Measurements from ENCODE around the gene CHD9. TPM values are rescaled to one million over a fixed set of nuclear protein-coding genes. Genes with fewer than 3 reads are reported as not detected.

Gene CHD9
- total RNA-seq, 1 donor from 2014 or later: 77.4 TPM

DNA sequence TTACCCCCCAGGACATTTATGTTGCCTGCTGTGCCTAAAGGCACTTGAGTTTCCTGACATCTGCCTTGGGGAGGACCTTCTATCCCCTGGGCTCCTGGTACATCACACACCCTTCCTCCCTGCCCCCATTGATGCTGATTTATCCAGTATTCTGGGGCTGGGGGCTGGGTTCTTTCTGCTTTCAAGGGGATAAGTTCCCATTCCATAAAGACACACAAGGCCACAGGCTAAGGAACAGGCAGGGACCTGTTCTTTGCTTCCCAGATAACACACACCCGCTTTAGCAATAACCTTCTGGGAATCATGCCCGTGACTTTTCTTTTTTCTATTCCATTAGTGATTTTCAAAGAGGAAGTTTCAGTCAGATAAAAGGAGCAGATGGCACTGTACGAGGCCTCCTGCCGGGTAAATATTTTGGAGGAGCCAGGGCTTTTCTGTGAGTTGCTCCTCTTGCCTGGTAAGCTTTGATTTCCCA is 30.6 kb downstream of the CHD9 start:
- H3K4me3 Mint-ChIP-seq (ENCODE audit: unreplicated experiment): peak overlapping the region; percentile 4
- H3K27ac ChIP-seq (ENCODE audit: low read depth, low read length): no peak overlapping the region

DNA sequence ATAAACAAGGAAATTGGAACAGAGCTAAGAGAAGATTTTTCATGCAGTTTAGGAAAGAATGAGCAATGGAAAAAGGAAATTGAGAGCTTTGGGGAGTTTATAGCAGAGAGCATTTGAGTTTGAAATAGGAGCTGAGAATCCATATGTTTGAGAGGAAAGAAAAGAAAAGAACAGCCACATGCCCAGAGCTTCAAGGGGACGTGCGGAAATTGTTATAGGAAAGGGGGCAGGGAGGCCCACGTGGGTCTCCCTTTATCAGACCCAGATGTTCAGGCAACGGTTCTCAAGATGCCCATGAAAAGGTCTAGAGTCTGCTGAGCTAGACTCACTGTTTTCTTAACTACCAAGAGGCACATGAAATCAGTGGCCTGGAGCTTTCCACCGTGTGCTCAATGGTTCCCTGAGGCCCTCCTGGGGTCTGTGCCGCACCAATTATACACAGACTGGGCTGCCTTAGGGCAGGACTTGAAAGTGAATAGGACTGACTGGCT is 31.2 kb downstream of the CHD9 start:
- Histone ChIP-seq H3K27me3 (ENCODE audit: insufficient read depth, low read length) (no peaks in the 10 kb centered on the region), H3K27ac (ENCODE audit: low read depth, low read length) (no peak overlapping the region), H3K4me3 (ENCODE audit: insufficient read depth, low read depth, low read length) (no peak overlapping the region), H3K79me2 (ENCODE audit: insufficient read depth, low read length) (peaks cover 12% of the 10 kb centered on the region), H4K20me1 (ENCODE audit: insufficient read depth, low read length) (no peaks in the 10 kb centered on the region), H2AFZ (ENCODE audit: low read depth, low read length) (no peak overlapping the region), H3K9ac (ENCODE audit: low read length) (no peak overlapping the region), H3K36me3 (ENCODE audit: insufficient read depth, low read length) (no peaks in the 10 kb centered on the region), H3K4me1 (ENCODE audit: insufficient read depth, low read length) (peaks cover 43% of the 10 kb centered on the region), H3K4me2 (ENCODE audit: low read length) (peak overlapping the region; percentile 23), H3K9me3 (ENCODE audit: insufficient read depth, low read depth, low read length) (no peaks in the 10 kb centered on the region)
- no peak for DNase-seq (ENCODE audit: low read depth)
- TF ChIP-seq EZH2 (IDR thresholded peaks at IDR 0.05; ENCODE audit: insufficient read depth, low read length): no peak
- no peak for TF ChIP-seq CTCF (IDR thresholded peaks at IDR 0.05; ENCODE audit: insufficient read depth, low read depth, low read length)
- H3K27me3 Mint-ChIP-seq (ENCODE audit: low read depth, unreplicated experiment): no peaks in the 10 kb centered on the region
- peaks cover 44% of the 10 kb centered on the region for H3K4me1 Mint-ChIP-seq (ENCODE audit: low read depth, unreplicated experiment)
- peaks cover 11% of the 10 kb centered on the region for H3K36me3 Mint-ChIP-seq (ENCODE audit: low read depth, unreplicated experiment)
- H3K9me3 Mint-ChIP-seq (ENCODE audit: unreplicated experiment): no peaks in the 10 kb centered on the region
- H3K4me3 Mint-ChIP-seq (ENCODE audit: unreplicated experiment): peak overlapping the region; percentile 4
- FAIRE-seq: no peak
- H3K27ac Mint-ChIP-seq (ENCODE audit: unreplicated experiment): no peak overlapping the region

More for the DNA sequence above, 30.6 kb downstream of the CHD9 start:
- H3K4me1 Mint-ChIP-seq (ENCODE audit: low read depth, unreplicated experiment): peaks cover 44% of the 10 kb centered on the region
- no peak overlapping the region for H3K4me3 ChIP-seq (ENCODE audit: insufficient read depth, low read depth, low read length)
- no peaks in the 10 kb centered on the region for H3K27me3 ChIP-seq (ENCODE audit: insufficient read depth, low read length)
- no peak overlapping the region for H2AFZ ChIP-seq (ENCODE audit: low read depth, low read length)
- no peaks in the 10 kb centered on the region for H4K20me1 ChIP-seq (ENCODE audit: insufficient read depth, low read length)
- no peak overlapping the region for H3K9ac ChIP-seq (ENCODE audit: low read length)
- H3K4me2 ChIP-seq (ENCODE audit: low read length): peak overlapping the region; percentile 23
- H3K79me2 ChIP-seq (ENCODE audit: insufficient read depth, low read length): peaks cover 12% of the 10 kb centered on the region
- TF ChIP-seq EZH2 (IDR thresholded peaks at IDR 0.05; ENCODE audit: insufficient read depth, low read length): no peak
- TF ChIP-seq CTCF (IDR thresholded peaks at IDR 0.05; ENCODE audit: insufficient read depth, low read depth, low read length): no peak
- no peaks in the 10 kb centered on the region for H3K9me3 ChIP-seq (ENCODE audit: insufficient read depth, low read depth, low read length)
- no peaks in the 10 kb centered on the region for H3K36me3 ChIP-seq (ENCODE audit: insufficient read depth, low read length)
- H3K4me1 ChIP-seq (ENCODE audit: insufficient read depth, low read length): peaks cover 41% of the 10 kb centered on the region
- no peak for FAIRE-seq
- H3K27me3 Mint-ChIP-seq (ENCODE audit: low read depth, unreplicated experiment): no peaks in the 10 kb centered on the region
- H3K9me3 Mint-ChIP-seq (ENCODE audit: unreplicated experiment): no peaks in the 10 kb centered on the region
- H3K36me3 Mint-ChIP-seq (ENCODE audit: low read depth, unreplicated experiment): peaks cover 11% of the 10 kb centered on the region
- H3K27ac Mint-ChIP-seq (ENCODE audit: unreplicated experiment): no peak overlapping the region
- no peak for DNase-seq (ENCODE audit: low read depth)

DNA sequence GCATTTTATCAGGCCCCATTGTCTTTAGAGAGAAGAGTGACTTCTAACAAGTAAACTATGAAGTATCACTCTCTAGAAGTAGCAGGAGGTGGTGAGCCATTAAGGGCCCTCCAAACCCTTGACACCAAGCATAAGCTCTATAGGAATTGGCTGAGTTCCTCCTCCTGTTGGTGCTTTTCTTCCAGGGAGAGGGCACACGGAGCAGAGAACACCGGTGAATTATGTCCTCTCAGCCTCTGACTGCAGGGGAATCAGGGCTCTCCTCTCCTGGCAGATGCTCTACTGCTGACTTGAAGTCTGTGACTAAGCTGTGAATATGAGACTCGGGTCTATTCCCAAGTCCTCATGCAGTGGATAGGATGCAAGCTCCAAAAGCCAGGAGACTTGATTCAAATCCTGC is 32.3 kb downstream of the CHD9 start:
- Histone ChIP-seq H3K27me3 (ENCODE audit: insufficient read depth, low read length) (no peaks in the 10 kb centered on the region), H3K4me2 (ENCODE audit: low read length) (no peak overlapping the region), H3K9ac (ENCODE audit: low read length) (no peak overlapping the region), H4K20me1 (ENCODE audit: insufficient read depth, low read length) (no peaks in the 10 kb centered on the region), H2AFZ (ENCODE audit: low read depth, low read length) (no peak overlapping the region), H3K36me3 (ENCODE audit: insufficient read depth, low read length) (no peaks in the 10 kb centered on the region), H3K27ac (ENCODE audit: low read depth, low read length) (no peak overlapping the region), H3K79me2 (ENCODE audit: insufficient read depth, low read length) (peaks cover 12% of the 10 kb centered on the region), H3K4me3 (ENCODE audit: insufficient read depth, low read depth, low read length) (no peak overlapping the region), H3K9me3 (ENCODE audit: insufficient read depth, low read depth, low read length) (no peaks in the 10 kb centered on the region), H3K4me1 (ENCODE audit: insufficient read depth, low read length) (peaks cover 47% of the 10 kb centered on the region)
- FAIRE-seq (no peak), DNase-seq (ENCODE audit: low read depth) (peak; percentile 40)
- H3K4me1 Mint-ChIP-seq (ENCODE audit: low read depth, unreplicated experiment): peaks cover 47% of the 10 kb centered on the region
- no peaks in the 10 kb centered on the region for H3K9me3 Mint-ChIP-seq (ENCODE audit: unreplicated experiment)
- H3K36me3 Mint-ChIP-seq (ENCODE audit: low read depth, unreplicated experiment): peaks cover 11% of the 10 kb centered on the region
- H3K4me3 Mint-ChIP-seq (ENCODE audit: unreplicated experiment): no peak overlapping the region
- no peak for TF ChIP-seq EZH2 (IDR thresholded peaks at IDR 0.05; ENCODE audit: insufficient read depth, low read length)
- no peak for TF ChIP-seq CTCF (IDR thresholded peaks at IDR 0.05; ENCODE audit: insufficient read depth, low read depth, low read length)
- peak overlapping the region; percentile 31 for H3K27ac Mint-ChIP-seq (ENCODE audit: unreplicated experiment)
- H3K27me3 Mint-ChIP-seq (ENCODE audit: low read depth, unreplicated experiment): no peaks in the 10 kb centered on the region

Measured in astrocyte (in vitro differentiated cells and primary cell).